ENCODE measurements around the gene RFX1.
"Not testable (repeated sequence)": the region's sequence is repeated elsewhere in the genome, so short reads cannot be mapped to it uniquely, and the experiment has no call there.

RFX1 gene

DNA sequence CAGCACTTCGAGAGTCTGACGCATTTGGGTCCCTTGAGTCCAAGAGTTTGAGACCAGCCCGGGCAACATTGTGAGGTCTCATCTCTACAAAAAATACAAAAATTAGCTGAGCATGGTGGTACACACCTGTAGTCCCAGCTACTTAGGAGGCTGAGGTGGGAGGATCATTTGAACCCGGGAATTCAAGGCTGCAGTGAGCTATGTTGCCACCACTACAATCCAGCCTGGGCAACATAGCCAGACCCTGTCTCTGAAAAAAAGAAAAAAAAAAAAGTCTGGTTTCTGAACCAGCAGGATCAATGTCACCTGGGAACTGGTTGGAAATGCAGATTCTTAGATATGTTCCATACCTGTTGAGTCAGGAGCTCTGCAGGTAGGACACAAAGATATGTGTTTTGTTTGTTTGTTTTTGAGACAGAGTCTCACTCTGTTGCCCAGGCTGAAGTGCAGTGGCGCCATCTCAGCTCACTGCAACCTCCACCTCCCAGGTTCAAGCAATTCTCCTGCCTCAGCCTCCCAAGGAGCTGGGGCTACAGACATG is 20.6 kb upstream of the RFX1 start:
- DNase-seq, result not testable (repeated sequence)

GRCh38 chr19:14023404-14024235 is 17.5 kb upstream of the RFX1 start:
- DNase-seq, result peak; percentile 35

DNA sequence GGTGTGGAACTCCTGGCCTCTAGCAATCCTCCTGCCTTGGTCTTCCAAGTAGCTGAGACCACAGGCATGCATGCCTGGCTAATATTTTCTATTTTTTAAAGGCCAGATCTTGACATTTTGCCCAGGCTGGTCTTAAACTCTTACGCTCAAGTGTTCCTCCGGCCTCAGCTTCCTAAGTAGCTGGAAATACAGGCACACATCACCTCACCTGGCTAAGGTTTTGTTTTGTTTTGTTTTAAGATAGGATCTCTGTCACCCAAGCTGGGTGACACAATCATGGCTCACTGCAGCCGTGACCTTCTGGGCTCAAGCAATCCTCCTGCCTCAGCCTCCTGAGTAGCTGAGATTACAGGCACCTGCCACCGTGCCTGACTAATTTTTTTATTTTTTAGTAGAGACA is 16.3 kb upstream of the RFX1 start:
- no peak for DNase-seq

DNA sequence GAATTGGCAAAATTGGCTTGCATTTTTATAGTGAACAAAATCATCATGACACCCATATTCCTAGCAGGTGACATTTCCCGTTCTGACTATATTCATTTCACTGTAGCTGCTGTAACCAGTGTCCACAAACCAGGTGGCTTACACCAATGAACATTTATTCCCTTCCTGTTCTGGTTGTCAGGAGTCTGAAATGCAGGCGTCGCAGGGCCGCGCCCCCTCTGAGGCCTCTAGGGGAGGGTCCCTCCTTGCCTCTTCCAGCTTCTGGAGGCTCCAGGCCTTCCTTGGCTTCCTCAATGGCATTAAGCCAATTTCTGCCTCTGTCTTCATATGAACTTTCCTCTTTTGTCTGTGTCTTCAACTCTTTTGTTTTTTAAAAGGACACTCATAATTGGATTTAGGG is 15.4 kb upstream of the RFX1 start:
- no peak for DNase-seq

- DNase-seq, result not testable (repeated sequence)
Observed at GRCh38 chr19:14019739-14020138, 13.6 kb upstream of the RFX1 start.

DNA sequence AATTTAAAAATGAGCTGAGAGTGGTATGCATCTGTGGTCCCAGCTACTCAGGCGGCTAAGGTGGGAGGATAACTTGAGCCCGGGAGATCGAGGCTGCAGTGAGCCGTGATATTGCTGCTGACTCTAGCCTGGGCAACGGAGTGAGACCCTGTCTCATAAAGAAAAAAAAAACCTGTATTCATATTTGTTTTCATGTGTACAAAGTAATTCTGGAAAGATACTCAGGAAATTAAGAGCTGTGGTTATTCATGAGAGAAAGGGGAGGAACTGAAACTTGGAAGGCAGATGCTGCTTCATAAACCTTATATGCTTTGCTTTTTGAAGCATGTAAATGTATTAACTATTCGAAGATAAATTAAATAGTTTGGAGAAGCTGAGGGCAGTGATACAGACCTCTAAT is 13.0 kb upstream of the RFX1 start:
- DNase-seq, result no peak

DNA sequence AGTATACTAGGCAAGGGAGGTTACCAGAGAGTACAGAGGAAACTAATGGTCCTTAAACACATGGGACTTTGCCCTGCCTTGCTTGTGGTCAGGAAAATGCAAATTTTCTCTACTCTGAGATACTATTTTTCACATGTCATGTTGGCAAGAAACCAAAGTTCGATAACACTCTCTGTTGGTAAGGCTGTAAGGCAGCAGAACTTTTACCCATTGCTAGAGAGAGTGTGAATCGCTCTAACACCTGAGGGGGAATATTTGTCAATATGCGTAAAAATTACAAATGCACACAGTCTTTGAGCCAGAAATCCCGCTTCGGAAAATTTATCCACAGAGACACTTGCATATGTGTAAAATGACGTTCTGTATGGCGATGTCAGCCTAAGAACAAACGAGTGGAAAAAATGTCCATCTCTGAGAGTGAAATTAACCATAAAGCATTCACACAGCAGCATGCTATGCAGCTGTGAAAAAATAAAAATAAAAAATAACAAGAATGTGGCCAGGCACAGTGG is 9.5 kb upstream of the RFX1 start:
- no peak for DNase-seq

- DNase-seq, result no peak
Observed at GRCh38 chr19:14012378-14012915, 6.3 kb upstream of the RFX1 start.

DNA sequence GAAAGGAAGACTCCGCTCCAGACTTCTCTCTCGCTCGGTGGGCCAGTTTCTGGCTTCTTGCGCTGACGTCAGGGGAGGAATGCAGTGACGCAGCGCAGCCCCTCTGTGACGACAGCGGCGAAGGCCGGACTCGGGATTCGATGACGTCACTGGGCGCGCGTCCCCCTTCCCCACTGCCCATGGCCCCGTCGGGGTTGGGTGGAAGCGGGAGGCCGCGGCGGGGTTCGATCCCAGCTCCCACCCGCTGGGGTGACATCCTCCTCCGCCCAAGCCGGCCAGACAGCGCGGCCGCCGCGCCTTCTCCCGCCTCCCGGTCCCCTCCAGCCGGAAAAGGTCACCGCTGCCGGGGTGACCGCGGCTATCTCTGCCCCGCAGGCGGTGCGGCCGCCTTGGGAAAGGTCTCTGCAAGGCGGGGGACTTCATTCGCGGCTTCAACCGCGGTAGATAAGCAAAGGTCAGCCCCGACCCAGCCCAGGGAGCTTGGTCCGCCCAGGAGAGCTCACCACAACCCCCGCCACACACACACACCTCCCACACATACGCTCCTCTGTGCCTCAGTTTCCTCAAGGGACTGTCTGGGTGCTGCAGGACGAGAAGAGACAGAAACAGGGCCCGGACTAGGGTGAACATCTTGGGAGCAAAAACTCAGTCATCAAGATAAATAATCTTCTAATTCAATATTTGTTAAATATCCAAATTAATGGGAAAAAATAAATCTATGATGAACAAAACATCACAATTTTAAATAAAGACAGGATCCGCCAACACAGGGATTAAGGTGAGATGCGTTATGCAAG is 844 bp upstream of the RFX1 start:
- DNase-seq, result no peak

- peak; percentile 97 for DNase-seq
Observed at GRCh38 chr19:14005349-14006084, 603 bp downstream of the RFX1 start.

DNA sequence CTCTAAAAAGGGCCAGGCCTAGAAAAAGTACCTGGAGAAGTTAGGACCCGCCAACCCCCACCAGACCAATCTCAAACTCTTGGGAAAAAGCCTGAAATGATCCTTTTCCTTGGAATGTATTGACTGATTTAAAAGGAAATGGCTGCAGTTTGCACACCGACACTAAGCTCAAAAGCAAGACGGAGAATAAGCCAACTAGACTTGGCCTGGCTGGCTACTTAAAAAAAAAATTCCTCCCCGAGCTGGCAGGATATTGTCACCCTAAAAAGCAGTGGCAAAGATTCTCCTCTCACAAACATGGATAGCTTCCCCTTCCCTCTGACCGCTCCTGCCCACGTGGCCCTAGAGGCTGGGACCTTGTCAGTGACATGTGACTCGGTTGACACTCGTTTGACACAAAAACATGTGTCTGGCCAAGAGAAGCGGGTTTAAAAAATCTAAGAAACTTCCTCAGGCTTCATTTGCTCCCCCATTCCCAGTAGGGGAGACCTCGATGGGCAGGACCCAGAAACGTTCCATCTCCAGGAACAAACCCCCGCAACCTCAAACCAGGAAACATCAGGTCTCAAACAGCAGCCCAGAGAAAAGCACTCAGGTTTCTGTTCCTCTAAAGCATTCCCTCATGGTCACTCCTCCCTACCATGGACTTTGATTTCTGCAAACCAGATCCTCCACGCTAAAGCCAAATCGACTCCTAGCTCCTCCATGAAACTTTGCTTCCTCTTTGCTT is 1.3 kb downstream of the RFX1 start:
- DNase-seq, result peak; percentile 27

DNA sequence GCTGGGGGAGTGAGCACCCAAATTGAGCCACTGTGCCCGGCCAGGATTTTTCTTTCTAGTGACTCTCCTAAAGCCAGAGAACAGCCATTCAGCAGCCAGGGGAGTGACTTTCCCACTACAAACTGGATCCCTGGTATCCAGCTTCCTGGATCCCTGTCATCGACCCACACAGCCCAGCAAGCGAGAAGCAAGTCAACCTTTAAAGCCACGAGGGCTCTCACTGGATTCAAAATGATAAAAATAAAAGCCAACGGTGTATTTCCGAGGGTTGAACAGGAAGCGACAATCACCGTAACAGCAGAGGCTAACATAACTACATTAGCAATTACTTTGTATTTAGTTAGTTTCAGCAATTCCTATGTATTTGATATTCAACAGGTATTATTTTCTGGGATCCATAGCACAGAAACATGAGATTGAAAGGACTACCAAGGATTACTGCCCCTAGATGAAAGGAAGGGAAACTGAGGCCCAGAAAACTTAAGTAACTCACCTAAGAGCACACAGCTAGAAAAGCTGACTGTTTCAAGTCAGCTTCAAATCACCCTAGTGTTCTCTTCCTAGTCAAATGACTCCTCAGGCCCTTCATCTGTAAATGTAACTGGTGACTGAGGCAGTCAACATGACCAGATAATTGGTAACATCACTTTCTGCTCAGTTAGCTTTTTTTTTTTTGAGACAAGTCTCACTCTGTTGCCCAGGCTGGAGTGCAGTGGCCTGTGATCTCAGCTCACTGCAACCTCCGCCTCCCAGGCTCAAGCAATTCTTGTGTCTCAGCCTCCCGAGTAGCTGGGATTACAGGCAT is 2.7 kb downstream of the RFX1 start:
- DNase-seq, result peak; percentile 42

DNA sequence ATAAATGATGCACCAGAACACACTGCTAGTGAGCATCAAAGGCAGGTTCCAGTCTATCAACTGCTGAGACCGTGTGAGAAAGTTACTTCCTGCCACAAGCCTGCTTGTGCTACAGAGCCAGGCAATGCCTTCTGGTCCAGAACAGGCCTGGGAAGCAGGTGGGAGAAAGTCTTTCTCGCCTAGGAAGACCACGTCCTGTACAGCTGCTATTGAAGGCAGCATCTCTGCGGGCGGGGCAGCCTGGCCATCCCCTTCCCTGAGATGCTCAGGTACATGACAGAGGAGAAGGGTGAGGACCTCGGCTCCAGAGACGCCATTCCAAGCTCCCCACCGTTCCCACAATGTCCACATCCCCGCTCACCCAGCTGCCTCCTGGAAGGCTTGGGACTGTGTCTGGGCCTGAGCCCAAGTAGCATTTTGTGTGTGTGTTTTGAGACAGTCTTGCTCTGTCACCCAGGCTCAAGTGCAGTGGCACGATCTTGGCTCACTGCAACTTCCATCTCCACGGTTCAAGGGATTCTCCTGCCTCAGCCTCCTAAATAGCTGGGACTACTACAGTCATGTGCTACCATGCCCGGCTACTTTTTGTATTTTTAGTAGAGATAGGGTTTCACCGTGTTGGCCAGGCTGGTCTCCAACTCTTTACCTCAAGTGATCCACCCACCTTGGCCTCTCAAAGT is 3.4 kb downstream of the RFX1 start:
- DNase-seq, result peak; percentile 47

- no peak for DNase-seq
Observed at GRCh38 chr19:14000691-14001375, 5.3 kb downstream of the RFX1 start.

- DNase-seq, result no peak
Observed at GRCh38 chr19:13999085-13999484, 7.0 kb downstream of the RFX1 start.

DNA sequence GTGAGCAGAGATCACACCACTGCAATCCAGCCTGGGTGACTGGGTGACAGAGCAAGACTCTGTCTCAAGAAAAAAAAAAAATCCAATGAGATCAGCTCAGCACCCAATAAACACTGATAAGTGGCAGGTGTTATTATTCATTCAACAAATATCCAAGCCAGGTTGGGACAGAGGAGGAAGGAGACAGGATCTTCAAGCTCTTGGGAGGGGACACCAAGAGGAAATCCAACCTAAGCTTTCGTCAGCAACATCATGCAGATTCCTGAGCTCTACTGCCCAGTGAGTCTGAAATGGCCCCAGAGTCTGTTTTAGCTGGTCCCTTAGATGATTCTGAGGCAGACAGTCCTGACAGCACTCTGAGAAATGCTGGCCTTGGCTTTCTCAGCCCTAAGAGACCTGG is 7.7 kb downstream of the RFX1 start:
- no peak for DNase-seq

DNA sequence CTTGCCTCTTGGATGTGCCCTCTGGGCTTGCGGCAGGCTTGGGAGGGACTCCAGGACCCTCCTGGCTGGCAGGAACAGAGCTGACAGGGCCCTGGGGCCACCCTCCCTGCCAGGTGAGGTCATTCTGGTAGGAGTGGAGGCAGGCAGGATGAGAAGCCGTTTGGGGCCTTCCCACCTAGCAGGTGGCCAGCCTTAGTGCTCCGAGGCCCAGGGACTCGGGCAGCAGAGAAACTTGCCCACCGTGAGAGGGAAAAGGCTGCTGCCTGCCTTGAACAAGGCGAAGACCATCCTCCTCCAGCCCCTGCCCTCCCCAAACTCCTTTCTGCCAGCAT is 8.5 kb downstream of the RFX1 start:
- no peak for DNase-seq

GRCh38 chr19:13996928-13997630 is 9.0 kb downstream of the RFX1 start:
- DNase-seq, result no peak
